ENCODE measurements around the gene LRMDA. TPM values are rescaled to one million over a fixed set of nuclear protein-coding genes. Genes with fewer than 3 reads are reported as not detected.

LRMDA gene
- total and polyA plus RNA-seq, 2 donors (not counting 1 experiment from before 2014, with no cell fraction given), result 0.12 TPM; not detected in 1

DNA sequence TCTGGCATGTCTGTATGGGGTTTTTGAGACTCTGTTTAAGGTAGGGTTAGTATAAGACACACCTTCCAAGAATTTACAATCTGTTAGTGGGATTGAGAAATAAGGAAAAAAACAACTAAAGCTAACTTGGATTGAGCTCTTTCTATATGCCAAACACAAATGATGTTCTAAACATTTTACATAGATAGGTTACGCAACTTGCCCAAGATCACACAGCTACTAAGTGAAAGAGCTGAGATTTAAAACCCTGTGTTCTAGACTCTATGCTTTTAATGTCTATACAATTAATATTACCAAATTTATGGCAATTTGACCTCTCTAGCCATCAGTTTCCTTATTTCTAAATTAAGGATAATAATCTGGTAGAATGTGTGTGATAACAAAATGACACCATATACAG is 1056.2 kb downstream of the LRMDA start:
- ChIA-PET POLR2A (no interaction called here), CTCF (no interaction called here)
- Mint-ChIP-seq H3K27me3 (no peaks in the 10 kb centered on the region), H3K4me1 (no peaks in the 10 kb centered on the region), H3K4me3 (no peak overlapping the region), H3K27ac (no peak overlapping the region), H3K9me3 (ENCODE audit: insufficient read depth) (peaks cover 7% of the 10 kb centered on the region)
- intact Hi-C loops (cut with micrococcal nuclease), result no loop called here
- DNase-seq, result no peak
- Histone ChIP-seq H3K9me3 (ENCODE audit: control extremely low read depth in 1 of 3, control insufficient read depth in 2 of 3, insufficient read depth in 1 of 3, low read length in 2 of 3) (no peaks in the 10 kb centered on the region), H3K27me3 (replicated peaks in 1 of 4; ENCODE audit: control extremely low read depth in 1 of 4, control insufficient read depth in 3 of 4, insufficient read depth in 4 of 4, low read length in 3 of 4) (no peaks in the 10 kb centered on the region), H3K4me1 (ENCODE audit: control insufficient read depth in 2 of 2, insufficient read depth in 2 of 2, low read length in 2 of 2) (no peaks in the 10 kb centered on the region), H3K36me3 (replicated peaks in 1 of 2; ENCODE audit: control extremely low read depth in 1 of 2, control insufficient read depth in 1 of 2, extremely low read depth in 1 of 2, insufficient read depth in 2 of 2, low read length in 1 of 2) (no peaks in the 10 kb centered on the region), H2AFZ (ENCODE audit: insufficient read depth, low read depth, low read length, poor library complexity, severe bottlenecking) (no peak overlapping the region), H3K4me3 (ENCODE audit: control extremely low read depth in 1 of 5, extremely low read depth in 1 of 5, insufficient read depth in 1 of 5, low read depth in 2 of 5, low read length in 4 of 5) (no peak overlapping the region), H3K9ac (ENCODE audit: low read length) (no peak overlapping the region), H4K20me1 (ENCODE audit: control insufficient read depth, insufficient read depth, low read length, poor library complexity, severe bottlenecking) (no peaks in the 10 kb centered on the region), H3K4me2 (replicated peaks; ENCODE audit: low read depth, low read length, poor library complexity, severe bottlenecking) (no peak overlapping the region), H3K79me2 (ENCODE audit: control insufficient read depth, insufficient read depth, low read length) (no peaks in the 10 kb centered on the region), H3K27ac (ENCODE audit: low read length in 2 of 2) (no peak overlapping the region)
- no CpG with 5 or more reads among the region's 1 CpG for WGBS (ENCODE audit: insufficient coverage)
- TF ChIP-seq, protein P1, sequence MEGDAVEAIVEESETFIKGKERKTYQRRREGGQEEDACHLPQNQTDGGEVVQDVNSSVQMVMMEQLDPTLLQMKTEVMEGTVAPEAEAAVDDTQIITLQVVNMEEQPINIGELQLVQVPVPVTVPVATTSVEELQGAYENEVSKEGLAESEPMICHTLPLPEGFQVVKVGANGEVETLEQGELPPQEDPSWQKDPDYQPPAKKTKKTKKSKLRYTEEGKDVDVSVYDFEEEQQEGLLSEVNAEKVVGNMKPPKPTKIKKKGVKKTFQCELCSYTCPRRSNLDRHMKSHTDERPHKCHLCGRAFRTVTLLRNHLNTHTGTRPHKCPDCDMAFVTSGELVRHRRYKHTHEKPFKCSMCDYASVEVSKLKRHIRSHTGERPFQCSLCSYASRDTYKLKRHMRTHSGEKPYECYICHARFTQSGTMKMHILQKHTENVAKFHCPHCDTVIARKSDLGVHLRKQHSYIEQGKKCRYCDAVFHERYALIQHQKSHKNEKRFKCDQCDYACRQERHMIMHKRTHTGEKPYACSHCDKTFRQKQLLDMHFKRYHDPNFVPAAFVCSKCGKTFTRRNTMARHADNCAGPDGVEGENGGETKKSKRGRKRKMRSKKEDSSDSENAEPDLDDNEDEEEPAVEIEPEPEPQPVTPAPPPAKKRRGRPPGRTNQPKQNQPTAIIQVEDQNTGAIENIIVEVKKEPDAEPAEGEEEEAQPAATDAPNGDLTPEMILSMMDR (IDR thresholded peaks at IDR 0.05), result no peak
- no peak for TF ChIP-seq EZH2 (IDR thresholded peaks at IDR 0.05; ENCODE audit: borderline replicate concordance, insufficient read depth, low read depth, low read length, poor library complexity, severe bottlenecking)
- ATAC-seq (ENCODE audit: low read depth), result no peak

GRCh38 chr10:76488602-76489001 is 1057.2 kb downstream of the LRMDA start:
- H3K9me3 Mint-ChIP-seq (ENCODE audit: insufficient read depth), result peaks cover 7% of the 10 kb centered on the region
- H3K4me3 Mint-ChIP-seq, result no peak overlapping the region

More at GRCh38 chr10:76488602-76489001, 1057.2 kb downstream of the LRMDA start:
- Histone ChIP-seq H4K20me1 (ENCODE audit: control insufficient read depth, insufficient read depth, low read length, poor library complexity, severe bottlenecking) (no peaks in the 10 kb centered on the region), H3K27me3 (replicated peaks in 1 of 4; ENCODE audit: control extremely low read depth in 1 of 4, control insufficient read depth in 3 of 4, insufficient read depth in 4 of 4, low read length in 3 of 4) (no peaks in the 10 kb centered on the region), H3K9ac (ENCODE audit: low read length) (no peak overlapping the region), H3K27ac (ENCODE audit: low read length in 2 of 2) (no peak overlapping the region), H3K9me3 (ENCODE audit: control extremely low read depth in 1 of 3, control insufficient read depth in 2 of 3, insufficient read depth in 1 of 3, low read length in 2 of 3) (peaks cover 0 to 4% (median 0%) of the 10 kb centered on the region in 3 donors), H3K79me2 (ENCODE audit: control insufficient read depth, insufficient read depth, low read length) (no peaks in the 10 kb centered on the region), H3K36me3 (replicated peaks in 1 of 2; ENCODE audit: control extremely low read depth in 1 of 2, control insufficient read depth in 1 of 2, extremely low read depth in 1 of 2, insufficient read depth in 2 of 2, low read length in 1 of 2) (no peaks in the 10 kb centered on the region), H3K4me3 (ENCODE audit: control extremely low read depth in 1 of 5, extremely low read depth in 1 of 5, insufficient read depth in 1 of 5, low read depth in 2 of 5, low read length in 4 of 5) (no peak overlapping the region), H3K4me2 (replicated peaks; ENCODE audit: low read depth, low read length, poor library complexity, severe bottlenecking) (no peak overlapping the region), H3K4me1 (ENCODE audit: control insufficient read depth in 2 of 2, insufficient read depth in 2 of 2, low read length in 2 of 2) (no peaks in the 10 kb centered on the region), H2AFZ (ENCODE audit: insufficient read depth, low read depth, low read length, poor library complexity, severe bottlenecking) (no peak overlapping the region)
- ATAC-seq (ENCODE audit: low read depth) (no peak), DNase-seq (no peak)
- intact Hi-C loops (cut with micrococcal nuclease), result no loop called here
- WGBS (ENCODE audit: insufficient coverage), result 100% methylated on average over 1 of the region's 1 CpG
- TF ChIP-seq EZH2 (IDR thresholded peaks at IDR 0.05; ENCODE audit: borderline replicate concordance, insufficient read depth, low read depth, low read length, poor library complexity, severe bottlenecking), result no peak
- TF ChIP-seq, protein P1 (IDR thresholded peaks at IDR 0.05), result no peak
- Mint-ChIP-seq H3K4me1 (no peaks in the 10 kb centered on the region), H3K27me3 (no peaks in the 10 kb centered on the region), H3K27ac (no peak overlapping the region)
- CTCF ChIA-PET, result interaction anchor here (0.6 kb wide), 1 partner anchor 30 kb away, joined by 3 read pairs; no protein-coding TSS in a partner anchor
- POLR2A ChIA-PET, result no interaction called here
